Measurements from ENCODE around the gene HBE1. TPM values are rescaled to one million over a fixed set of nuclear protein-coding genes. Genes with fewer than 3 reads are reported as not detected.

The HBE1 gene
- total RNA-seq, 1 experiment from 2014 or later, result not detected

- Histone ChIP-seq H3K4me2 (ENCODE audit: insufficient read depth, insufficient read length, low read length) (no peak overlapping the region), H4K8ac (replicated peaks; ENCODE audit: insufficient read length, low read depth, low read length) (no peak overlapping the region), H2BK120ac (ENCODE audit: low read depth, low read length, poor library complexity, severe bottlenecking) (no peak overlapping the region), H4K20me1 (ENCODE audit: control insufficient read depth, insufficient read depth, insufficient read length) (no peaks in the 10 kb centered on the region), H3K56ac (ENCODE audit: insufficient read length, low read depth, low read length) (no peak overlapping the region), H3K14ac (ENCODE audit: insufficient read depth, low read length) (no peak overlapping the region), H3K27ac (ENCODE audit: insufficient read length, low read depth, low read length) (no peak overlapping the region), H2BK15ac (ENCODE audit: low read depth, low read length) (no peak overlapping the region), H4K91ac (ENCODE audit: insufficient read length, low read depth, low read length) (no peak overlapping the region), H2BK12ac (ENCODE audit: insufficient read length, low read depth, low read length) (no peak overlapping the region), H3K79me1 (ENCODE audit: insufficient read depth, low read depth, low read length, poor library complexity, severe bottlenecking) (no peaks in the 10 kb centered on the region), H4K5ac (ENCODE audit: insufficient read length, low read depth, low read length) (no peak overlapping the region), H2AK5ac (ENCODE audit: insufficient read length, low read length) (no peak overlapping the region), H3K9me3 (ENCODE audit: control insufficient read depth, low read depth, low read length) (no peaks in the 10 kb centered on the region), H3K23ac (ENCODE audit: insufficient read length, low read depth, low read length) (no peak overlapping the region), H3K23me2 (ENCODE audit: insufficient read length, low read depth, low read length, poor library complexity, severe bottlenecking) (no peaks in the 10 kb centered on the region), H3K4ac (ENCODE audit: low read depth, low read length) (no peak overlapping the region), H2BK20ac (ENCODE audit: low read depth, low read length, poor library complexity, severe bottlenecking) (no peak overlapping the region), H2AFZ (ENCODE audit: low read length) (no peak overlapping the region), H3K4me1 (ENCODE audit: insufficient read depth, low read length) (no peaks in the 10 kb centered on the region), H3K79me2 (ENCODE audit: insufficient read depth, low read length) (no peaks in the 10 kb centered on the region), H3T11ph (ENCODE audit: low read length) (no peak overlapping the region), H3K18ac (ENCODE audit: insufficient read length, low read depth, low read length) (no peak overlapping the region), H2BK5ac (ENCODE audit: insufficient read length, low read length) (no peak overlapping the region), H3K27me3 (ENCODE audit: insufficient read depth, low read length) (no peaks in the 10 kb centered on the region), H3K9ac (ENCODE audit: extremely low read depth, insufficient read length, low read length) (no peak overlapping the region)
- no peak for TF ChIP-seq CTCF (conservative IDR thresholded peaks at IDR 0.05)
- Mint-ChIP-seq H3K27me3 (ENCODE audit: low read depth) (no peaks in the 10 kb centered on the region), H3K9me3 (no peaks in the 10 kb centered on the region), H3K27ac (no peak overlapping the region), H3K4me1 (peaks cover 10 to 13% of the 10 kb centered on the region in 2 experiments), H3K36me3 (ENCODE audit: insufficient read depth in 1 of 3, low read depth in 3 of 3) (no peaks in the 10 kb centered on the region), H3K4me3 (no peak overlapping the region)
- no CpG with 5 or more reads among the region's 2 CpGs for WGBS (ENCODE audit: extremely low coverage, insufficient read length, low lambda C conversion rate)
- no peak for DNase-seq
Measured at GRCh38 chr11:5276697-5277096, 7.0 kb upstream of the HBE1 start.

Measured in H9 (cell line).